ENCODE results near the gene CYP2J2. TPM values are rescaled to one million over a fixed set of nuclear protein-coding genes. Genes with fewer than 3 reads are reported as not detected.

The CYP2J2 gene
- total and polyA plus RNA-seq, 9 donors = 0.12 to 1.4 (median 0.29) TPM; not detected in 3

- TF ChIP-seq POLR2A (IDR thresholded peaks at IDR 0.05) = no peak
- no peak for TF ChIP-seq EP300 (IDR thresholded peaks at IDR 0.05)
- TF ChIP-seq, protein P1, sequence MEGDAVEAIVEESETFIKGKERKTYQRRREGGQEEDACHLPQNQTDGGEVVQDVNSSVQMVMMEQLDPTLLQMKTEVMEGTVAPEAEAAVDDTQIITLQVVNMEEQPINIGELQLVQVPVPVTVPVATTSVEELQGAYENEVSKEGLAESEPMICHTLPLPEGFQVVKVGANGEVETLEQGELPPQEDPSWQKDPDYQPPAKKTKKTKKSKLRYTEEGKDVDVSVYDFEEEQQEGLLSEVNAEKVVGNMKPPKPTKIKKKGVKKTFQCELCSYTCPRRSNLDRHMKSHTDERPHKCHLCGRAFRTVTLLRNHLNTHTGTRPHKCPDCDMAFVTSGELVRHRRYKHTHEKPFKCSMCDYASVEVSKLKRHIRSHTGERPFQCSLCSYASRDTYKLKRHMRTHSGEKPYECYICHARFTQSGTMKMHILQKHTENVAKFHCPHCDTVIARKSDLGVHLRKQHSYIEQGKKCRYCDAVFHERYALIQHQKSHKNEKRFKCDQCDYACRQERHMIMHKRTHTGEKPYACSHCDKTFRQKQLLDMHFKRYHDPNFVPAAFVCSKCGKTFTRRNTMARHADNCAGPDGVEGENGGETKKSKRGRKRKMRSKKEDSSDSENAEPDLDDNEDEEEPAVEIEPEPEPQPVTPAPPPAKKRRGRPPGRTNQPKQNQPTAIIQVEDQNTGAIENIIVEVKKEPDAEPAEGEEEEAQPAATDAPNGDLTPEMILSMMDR (IDR thresholded peaks at IDR 0.05) = no peak
- Histone ChIP-seq H3K4me1 (ENCODE audit: insufficient read depth) (no peaks in the 10 kb centered on the region), H3K27ac (no peak overlapping the region), H3K9me3 (no peaks in the 10 kb centered on the region), H3K4me3 (no peak overlapping the region), H3K36me3 (no peaks in the 10 kb centered on the region), H3K27me3 (no peaks in the 10 kb centered on the region)
- no peak for DNase-seq
- intact Hi-C loops (cut with DNase I) = no loop called here
- 57 to 74% (median 66%) methylated on average over 2 of the region's 2 CpGs for WGBS, 3 donors
Measured at GRCh38 chr1:59908084-59908483, 18.5 kb downstream of the CYP2J2 start.

DNA sequence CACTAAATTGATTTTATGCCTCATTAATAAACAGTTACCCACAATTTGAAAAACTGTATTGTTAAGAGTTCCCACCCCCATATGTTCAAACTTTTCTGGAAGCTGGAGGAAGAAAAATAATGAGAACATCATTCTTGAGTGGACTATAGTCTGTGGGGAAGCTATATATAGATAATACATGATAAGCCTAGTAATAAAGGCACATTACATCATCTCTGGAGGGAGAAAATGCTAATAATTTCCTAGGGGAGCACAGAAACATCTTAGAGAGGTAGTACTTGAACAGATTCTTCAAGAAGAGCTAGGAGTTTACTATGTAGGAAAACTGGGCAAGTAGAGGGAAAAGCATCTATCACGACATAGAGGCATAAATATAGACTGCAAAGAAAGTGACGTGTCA is 19.6 kb downstream of the CYP2J2 start:
- no peak for TF ChIP-seq POLR2A (IDR thresholded peaks at IDR 0.05)
- TF ChIP-seq, protein P1 (IDR thresholded peaks at IDR 0.05) = no peak
- TF ChIP-seq EP300 (IDR thresholded peaks at IDR 0.05) = no peak
- Histone ChIP-seq H3K27ac (no peak overlapping the region), H3K9me3 (no peaks in the 10 kb centered on the region), H3K36me3 (no peaks in the 10 kb centered on the region), H3K4me3 (no peak overlapping the region), H3K27me3 (no peaks in the 10 kb centered on the region), H3K4me1 (ENCODE audit: insufficient read depth) (no peaks in the 10 kb centered on the region)
- intact Hi-C loops (cut with DNase I) = no loop called here
- WGBS, 3 donors = 58 to 81% (median 67%) methylated on average over 2 of the region's 2 CpGs
- DNase-seq = no peak

DNA sequence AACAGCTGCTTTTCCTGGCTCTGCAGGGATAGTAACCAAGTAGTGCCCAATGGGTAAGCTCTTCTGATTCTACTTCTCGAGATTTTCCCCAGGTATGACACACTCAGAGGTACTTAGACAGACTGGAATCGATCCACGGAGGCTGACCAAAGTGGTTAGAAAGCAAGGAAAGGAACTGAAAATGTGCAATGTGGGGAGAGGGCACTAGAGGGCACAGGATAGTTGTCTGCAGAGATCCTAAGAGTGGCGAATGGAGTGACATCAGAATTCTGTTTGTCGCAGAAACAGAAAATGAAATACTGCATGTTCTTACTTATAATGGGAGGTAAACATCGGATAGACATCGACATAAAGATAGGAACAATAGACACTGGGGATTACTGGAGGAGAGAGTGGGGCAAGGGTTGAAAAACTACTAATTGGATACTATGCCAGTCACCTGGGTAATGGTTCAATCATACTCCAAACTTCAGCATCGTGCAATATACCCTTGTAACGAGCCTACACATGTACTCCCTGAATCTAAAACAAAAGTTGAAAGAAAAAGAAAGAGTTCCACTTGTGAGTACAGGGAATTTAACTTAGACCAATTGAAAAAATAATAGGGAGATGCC is 23.3 kb downstream of the CYP2J2 start:
- no peaks in the 10 kb centered on the region for H3K36me3 ChIP-seq
- 44 to 54% (median 45%) methylated on average over 9 of the region's 9 CpGs for WGBS, 3 donors
- intact Hi-C loops (cut with DNase I) = no loop called here
- H3K9me3 ChIP-seq = no peaks in the 10 kb centered on the region
- H3K4me1 ChIP-seq (ENCODE audit: insufficient read depth) = no peaks in the 10 kb centered on the region
- no peak overlapping the region for H3K27ac ChIP-seq
- TF ChIP-seq POLR2A (IDR thresholded peaks at IDR 0.05) = no peak
- TF ChIP-seq, protein P1 (IDR thresholded peaks at IDR 0.05) = no peak
- TF ChIP-seq EP300 (IDR thresholded peaks at IDR 0.05) = no peak
- no peak overlapping the region for H3K4me3 ChIP-seq
- H3K27me3 ChIP-seq = no peaks in the 10 kb centered on the region
- DNase-seq = no peak

GRCh38 chr1:59901770-59902388 is 24.7 kb downstream of the CYP2J2 start:
- WGBS, 3 donors = 7 to 18% (median 12%) methylated on average over 1 of the region's 1 CpG
- Histone ChIP-seq H3K4me3 (no peak overlapping the region), H3K36me3 (no peaks in the 10 kb centered on the region), H3K4me1 (ENCODE audit: insufficient read depth) (no peaks in the 10 kb centered on the region), H3K9me3 (no peaks in the 10 kb centered on the region), H3K27me3 (no peaks in the 10 kb centered on the region), H3K27ac (no peak overlapping the region)
- intact Hi-C loops (cut with DNase I) = no loop called here
- TF ChIP-seq, protein P1 (IDR thresholded peaks at IDR 0.05) = no peak
- TF ChIP-seq EP300 (IDR thresholded peaks at IDR 0.05) (no peak), POLR2A (IDR thresholded peaks at IDR 0.05) (no peak)
- DNase-seq = no peak

Data from ovary (tissue), 9 donors.